Tibial nerve (tissue), 4 donors: ENCODE results near the gene TIMM22.

Experiments
- EP300 ChIP-seq, 2 donors: sonication (generic); formaldehyde crosslinking; IDR thresholded peaks; one replicate each; pipeline ENCODE4 v1.6.1; 2017; ENCODE audit warnings: antibody characterized with exemption in 2 of 2, mild to moderate bottlenecking in 1 of 2
- POLR2A ChIP-seq, 2 donors: fragments of 450-650 bp; IDR thresholded peaks; one replicate each; pipeline ENCODE4 v1.6.1; 2017; ENCODE audit warnings: antibody characterized with exemption in 2 of 2, mild to moderate bottlenecking in 2 of 2, moderate library complexity in 2 of 2
- TF ChIP-seq, protein P1 (sequence below), 5 experiments: fragments of 200-600 bp in 3 of 5; fragments of 450-650 bp in 2 of 5; sonication (generic) in 3 of 5; IDR thresholded peaks; one replicate each; pipeline ENCODE4 v1.5.1; 2016 to 2019; ENCODE audit warnings: antibody characterized with exemption in 5 of 5, mild to moderate bottlenecking in 3 of 5, moderate library complexity in 2 of 5

DNA sequence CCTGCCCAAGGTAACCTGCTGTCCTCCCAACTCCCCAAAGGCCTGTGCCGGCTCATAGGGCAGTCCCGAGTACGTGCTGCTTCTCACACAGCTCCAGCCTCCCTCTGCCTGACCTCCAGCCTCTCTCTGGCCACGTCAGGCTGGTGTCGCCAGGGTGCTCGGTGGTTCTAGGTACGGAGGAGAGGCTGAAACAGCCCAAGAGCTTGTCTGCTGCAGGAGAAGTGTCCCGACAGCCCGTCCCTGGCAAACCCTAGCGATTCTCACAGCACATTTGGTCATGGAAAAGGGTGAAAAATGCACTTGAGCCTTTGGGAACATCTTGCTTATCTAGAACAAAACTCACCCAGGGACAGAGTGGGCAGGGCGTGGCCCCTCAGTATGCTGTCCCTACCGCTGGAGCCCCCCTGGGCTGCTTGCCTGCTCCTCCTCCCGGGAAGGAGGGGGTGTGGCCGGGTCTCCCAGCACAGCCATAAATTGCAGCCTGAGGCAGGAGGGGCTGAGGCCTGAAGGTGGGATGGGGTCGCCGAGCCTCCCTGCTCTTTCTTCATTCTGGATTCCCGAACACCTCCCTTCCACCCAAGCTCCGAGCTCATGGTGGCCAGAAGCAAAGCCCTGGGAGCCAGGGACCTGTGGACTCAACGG lies 40.4 kb downstream of the TIMM22 start:
- TF ChIP-seq, protein P1, sequence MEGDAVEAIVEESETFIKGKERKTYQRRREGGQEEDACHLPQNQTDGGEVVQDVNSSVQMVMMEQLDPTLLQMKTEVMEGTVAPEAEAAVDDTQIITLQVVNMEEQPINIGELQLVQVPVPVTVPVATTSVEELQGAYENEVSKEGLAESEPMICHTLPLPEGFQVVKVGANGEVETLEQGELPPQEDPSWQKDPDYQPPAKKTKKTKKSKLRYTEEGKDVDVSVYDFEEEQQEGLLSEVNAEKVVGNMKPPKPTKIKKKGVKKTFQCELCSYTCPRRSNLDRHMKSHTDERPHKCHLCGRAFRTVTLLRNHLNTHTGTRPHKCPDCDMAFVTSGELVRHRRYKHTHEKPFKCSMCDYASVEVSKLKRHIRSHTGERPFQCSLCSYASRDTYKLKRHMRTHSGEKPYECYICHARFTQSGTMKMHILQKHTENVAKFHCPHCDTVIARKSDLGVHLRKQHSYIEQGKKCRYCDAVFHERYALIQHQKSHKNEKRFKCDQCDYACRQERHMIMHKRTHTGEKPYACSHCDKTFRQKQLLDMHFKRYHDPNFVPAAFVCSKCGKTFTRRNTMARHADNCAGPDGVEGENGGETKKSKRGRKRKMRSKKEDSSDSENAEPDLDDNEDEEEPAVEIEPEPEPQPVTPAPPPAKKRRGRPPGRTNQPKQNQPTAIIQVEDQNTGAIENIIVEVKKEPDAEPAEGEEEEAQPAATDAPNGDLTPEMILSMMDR (IDR thresholded peaks at IDR 0.05) = no peak
- TF ChIP-seq POLR2A (IDR thresholded peaks at IDR 0.05) = no peak
- no peak for TF ChIP-seq EP300 (IDR thresholded peaks at IDR 0.05)
